Measurements from ENCODE around the gene MAST2. TPM values are rescaled to one million over a fixed set of nuclear protein-coding genes. Genes with fewer than 3 reads are reported as not detected.
"Not testable (repeated sequence)": the region's sequence is repeated elsewhere in the genome, so short reads cannot be mapped to it uniquely, and the experiment has no call there.

The MAST2 gene
- total RNA-seq, 1 donor from 2014 or later: 45.2 TPM

GRCh38 chr1:45850017-45850416 is 46.6 kb downstream of the MAST2 start:
- DNase-seq (ENCODE audit: low spot score in 2 of 2): no peak
- no peak for FAIRE-seq

- DNase-seq (ENCODE audit: low spot score in 2 of 2): no peak
- FAIRE-seq: no peak
Observed at GRCh38 chr1:45854724-45855123, 51.3 kb downstream of the MAST2 start.

GRCh38 chr1:45857101-45857700 is 53.8 kb downstream of the MAST2 start:
- no peak for FAIRE-seq
- DNase-seq (ENCODE audit: low spot score in 2 of 2): no peak

GRCh38 chr1:45857755-45858492 is 54.5 kb downstream of the MAST2 start:
- not testable (repeated sequence) for DNase-seq (ENCODE audit: low spot score in 2 of 2); FAIRE-seq

- DNase-seq (ENCODE audit: low spot score in 2 of 2): no peak
- FAIRE-seq: no peak
Observed at GRCh38 chr1:45859221-45859620, 55.8 kb downstream of the MAST2 start.

- DNase-seq (ENCODE audit: low spot score in 2 of 2): no peak
- no peak for FAIRE-seq
Observed at GRCh38 chr1:45862008-45862407, 58.6 kb downstream of the MAST2 start.

GRCh38 chr1:45863218-45863617 is 59.8 kb downstream of the MAST2 start:
- no peak for DNase-seq (ENCODE audit: low spot score in 2 of 2)

GRCh38 chr1:45864167-45865106 is 61.0 kb downstream of the MAST2 start:
- no peak for DNase-seq (ENCODE audit: low spot score in 2 of 2)
- FAIRE-seq: no peak

More at GRCh38 chr1:45863218-45863617, 59.8 kb downstream of the MAST2 start:
- no peak for FAIRE-seq

- DNase-seq (ENCODE audit: low spot score in 2 of 2) (no peak), FAIRE-seq (no peak)
Observed at GRCh38 chr1:45867697-45868348, 64.4 kb downstream of the MAST2 start.

GRCh38 chr1:45868861-45869260 is 65.4 kb downstream of the MAST2 start:
- no peak for FAIRE-seq

GRCh38 chr1:45870500-45870899 is 67.1 kb downstream of the MAST2 start:
- DNase-seq (ENCODE audit: low spot score in 2 of 2) (no peak), FAIRE-seq (no peak)

More at GRCh38 chr1:45868861-45869260, 65.4 kb downstream of the MAST2 start:
- no peak for DNase-seq (ENCODE audit: low spot score in 2 of 2)

- FAIRE-seq; DNase-seq (ENCODE audit: low spot score in 2 of 2): not testable (repeated sequence)
Observed at GRCh38 chr1:45872173-45872801, 68.9 kb downstream of the MAST2 start.

GRCh38 chr1:45876000-45876617 is 72.7 kb downstream of the MAST2 start:
- FAIRE-seq: no peak
- no peak for DNase-seq (ENCODE audit: low spot score in 2 of 2)

- no peak for FAIRE-seq
Observed at GRCh38 chr1:45877264-45877663, 73.9 kb downstream of the MAST2 start.

GRCh38 chr1:45879885-45880598 is 76.6 kb downstream of the MAST2 start:
- DNase-seq (ENCODE audit: low spot score in 2 of 2) (no peak), FAIRE-seq (no peak)

More at GRCh38 chr1:45877264-45877663, 73.9 kb downstream of the MAST2 start:
- DNase-seq (ENCODE audit: low spot score in 2 of 2): no peak

- FAIRE-seq: no peak
Observed at GRCh38 chr1:45880930-45881329, 77.5 kb downstream of the MAST2 start.

GRCh38 chr1:45883658-45884057 is 80.2 kb downstream of the MAST2 start:
- FAIRE-seq (no peak), DNase-seq (ENCODE audit: low spot score in 2 of 2) (no peak)

More at GRCh38 chr1:45880930-45881329, 77.5 kb downstream of the MAST2 start:
- DNase-seq (ENCODE audit: low spot score in 2 of 2): no peak

GRCh38 chr1:45884700-45885099 is 81.3 kb downstream of the MAST2 start:
- no peak for FAIRE-seq
- no peak for DNase-seq (ENCODE audit: low spot score in 2 of 2)

- no peak for FAIRE-seq
Observed at GRCh38 chr1:45886229-45886628, 82.8 kb downstream of the MAST2 start.

More at GRCh38 chr1:45886229-45886628, 82.8 kb downstream of the MAST2 start:
- DNase-seq (ENCODE audit: low spot score in 2 of 2): no peak
